ENCODE data around the gene FGD3.

GRCh38 chr9:93065135-93065720 lies 117.9 kb downstream of the FGD3 start:
- TF ChIP-seq, protein P1, sequence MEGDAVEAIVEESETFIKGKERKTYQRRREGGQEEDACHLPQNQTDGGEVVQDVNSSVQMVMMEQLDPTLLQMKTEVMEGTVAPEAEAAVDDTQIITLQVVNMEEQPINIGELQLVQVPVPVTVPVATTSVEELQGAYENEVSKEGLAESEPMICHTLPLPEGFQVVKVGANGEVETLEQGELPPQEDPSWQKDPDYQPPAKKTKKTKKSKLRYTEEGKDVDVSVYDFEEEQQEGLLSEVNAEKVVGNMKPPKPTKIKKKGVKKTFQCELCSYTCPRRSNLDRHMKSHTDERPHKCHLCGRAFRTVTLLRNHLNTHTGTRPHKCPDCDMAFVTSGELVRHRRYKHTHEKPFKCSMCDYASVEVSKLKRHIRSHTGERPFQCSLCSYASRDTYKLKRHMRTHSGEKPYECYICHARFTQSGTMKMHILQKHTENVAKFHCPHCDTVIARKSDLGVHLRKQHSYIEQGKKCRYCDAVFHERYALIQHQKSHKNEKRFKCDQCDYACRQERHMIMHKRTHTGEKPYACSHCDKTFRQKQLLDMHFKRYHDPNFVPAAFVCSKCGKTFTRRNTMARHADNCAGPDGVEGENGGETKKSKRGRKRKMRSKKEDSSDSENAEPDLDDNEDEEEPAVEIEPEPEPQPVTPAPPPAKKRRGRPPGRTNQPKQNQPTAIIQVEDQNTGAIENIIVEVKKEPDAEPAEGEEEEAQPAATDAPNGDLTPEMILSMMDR (IDR thresholded peaks at IDR 0.05 in 8 of 11, conservative IDR thresholded peaks at IDR 0.05 in 3 of 11): no peak
- TF ChIP-seq POLR2AphosphoS5 (IDR thresholded peaks at IDR 0.05): peak in 1 of 3 donors; percentile 19
- no peak for TF ChIP-seq POLR2A (IDR thresholded peaks at IDR 0.05)

Data from spleen (tissue), 7 donors.